SK-N-SH treated with all-trans-retinoic acid at 6 μM for 48 hours (cell line): Measurements from ENCODE around the gene ASB9.

ENCODE experiments used
- ATAC-seq: fragments of 200-7000 bp; cut with Tn5 transposase; 3 replicates; pipeline ENCODE4 v1.9.1; 2020; ENCODE audit warnings: mild to moderate bottlenecking, moderate library complexity
- ARNTL ChIP-seq: fragments of 450-650 bp; formaldehyde crosslinking; IDR thresholded peaks from 2 replicates; pipeline ENCODE4 v1.5.0; 2020; ENCODE audit warnings: low read depth, mild to moderate bottlenecking, moderate library complexity, borderline replicate concordance
- BACH2 ChIP-seq: fragments of 250-450 bp; sonication (Bioruptor Pico); IDR thresholded peaks from 2 replicates; pipeline ENCODE4 v1.9.0; 2021; ENCODE audit warnings: mild to moderate bottlenecking, borderline replicate concordance
- CREB5 ChIP-seq: fragments of 250-450 bp; sonication (Bioruptor Pico); IDR thresholded peaks from 2 replicates; pipeline ENCODE4 v1.5.1; 2020; ENCODE audit warnings: low read depth, mild to moderate bottlenecking, moderate library complexity
- CSDC2 ChIP-seq: fragments of 250-450 bp; sonication (Bioruptor Pico); IDR thresholded peaks from 2 replicates; pipeline ENCODE4 v1.5.0; 2020; ENCODE audit warnings: mild to moderate bottlenecking, moderate library complexity
- CSRNP3 ChIP-seq: fragments of 250-450 bp; sonication (Bioruptor Pico); IDR thresholded peaks from 2 replicates; pipeline ENCODE4 v1.5.1; 2021; ENCODE audit warnings: mild to moderate bottlenecking, moderate library complexity
- ESRRG ChIP-seq: fragments of 250-450 bp; sonication (Bioruptor Pico); IDR thresholded peaks from 2 replicates; pipeline ENCODE4 v1.6.1; 2021; ENCODE audit warnings: mild to moderate bottlenecking
- GLIS3 ChIP-seq: fragments of 250-450 bp; sonication (Bioruptor Pico); IDR thresholded peaks from 2 replicates; pipeline ENCODE4 v1.5.0; 2020; ENCODE audit warnings: mild to moderate bottlenecking, moderate library complexity
- ISL1 ChIP-seq: fragments of 250-450 bp; sonication (Bioruptor Pico); IDR thresholded peaks from 2 replicates; pipeline ENCODE4 v2.1.2; 2022; ENCODE audit warnings: mild to moderate bottlenecking, moderate library complexity
- OSR1 ChIP-seq: fragments of 250-450 bp; sonication (Bioruptor Pico); IDR thresholded peaks from 2 replicates; pipeline ENCODE4 v1.8.0; 2022; ENCODE audit warnings: moderate library complexity, mild to moderate bottlenecking, inconsistent platforms
- POU6F1 ChIP-seq: fragments of 250-450 bp; sonication (Bioruptor Pico); IDR thresholded peaks from 2 replicates; pipeline ENCODE4 v1.8.0; 2021; ENCODE audit warnings: low read depth, mild to moderate bottlenecking, moderate library complexity, borderline replicate concordance
- PPARA ChIP-seq: fragments of 250-450 bp; sonication (Bioruptor Pico); IDR thresholded peaks from 2 replicates; pipeline ENCODE4 v1.5.0; 2020; ENCODE audit warnings: mild to moderate bottlenecking, borderline replicate concordance
- RARB ChIP-seq: fragments of 250-450 bp; sonication (Bioruptor Pico); IDR thresholded peaks from 2 replicates; pipeline ENCODE4 v1.8.0; 2021; ENCODE audit warnings: mild to moderate bottlenecking, moderate library complexity
- SNAI2 ChIP-seq: fragments of 250-450 bp; sonication (Bioruptor Pico); IDR thresholded peaks from 2 replicates; pipeline ENCODE4 v1.5.0; 2020; ENCODE audit warnings: mild to moderate bottlenecking, moderate library complexity
- TCF4 ChIP-seq: fragments of 250-450 bp; sonication (Bioruptor Pico); IDR thresholded peaks from 2 replicates; pipeline ENCODE4 v1.8.0; 2021; ENCODE audit warnings: mild to moderate bottlenecking, moderate library complexity, borderline replicate concordance
- TOX ChIP-seq: fragments of 250-450 bp; sonication (Bioruptor Pico); IDR thresholded peaks from 2 replicates; pipeline ENCODE4 v1.8.0; 2021; ENCODE audit warnings: mild to moderate bottlenecking, moderate library complexity, borderline replicate concordance
- TSHZ2 ChIP-seq: fragments of 250-450 bp; sonication (Bioruptor Pico); IDR thresholded peaks from 2 replicates; pipeline ENCODE4 v1.5.0; 2020; ENCODE audit warnings: mild to moderate bottlenecking, moderate library complexity
- ZC3H10 ChIP-seq: fragments of 250-450 bp; sonication (Bioruptor Pico); IDR thresholded peaks from 2 replicates; pipeline ENCODE4 v1.5.1; 2021; ENCODE audit warnings: mild to moderate bottlenecking, moderate library complexity
- ZFP3 ChIP-seq: fragments of 250-450 bp; sonication (Bioruptor Pico); IDR thresholded peaks from 2 replicates; pipeline ENCODE4 v1.5.0; 2020; ENCODE audit warnings: mild to moderate bottlenecking, moderate library complexity
- ZFP30 ChIP-seq: fragments of 450-650 bp; formaldehyde crosslinking; IDR thresholded peaks from 2 replicates; pipeline ENCODE4 v1.5.0; 2022; ENCODE audit warnings: mild to moderate bottlenecking, moderate library complexity
- ZNF565 ChIP-seq: fragments of 450-650 bp; formaldehyde crosslinking; conservative IDR thresholded peaks from 2 replicates; pipeline ENCODE4 v1.5.0; 2020; ENCODE audit warnings: low read depth, mild to moderate bottlenecking, moderate library complexity
- ZNF70 ChIP-seq: fragments of 450-650 bp; formaldehyde crosslinking; IDR thresholded peaks from 2 replicates; pipeline ENCODE4 v1.5.0; 2020; ENCODE audit warnings: mild to moderate bottlenecking, moderate library complexity
- ZNF8 ChIP-seq: fragments of 450-650 bp; formaldehyde crosslinking; IDR thresholded peaks from 2 replicates; pipeline ENCODE4 v1.5.0; 2020; ENCODE audit warnings: mild to moderate bottlenecking, moderate library complexity

The ASB9 gene

GRCh38 chrX:15301924-15302323 lies 32.0 kb upstream of the ASB9 start (continued):
- no peak for TF ChIP-seq SNAI2 (CRISPR knock-in tag)
- no peak for TF ChIP-seq ZNF565 (CRISPR knock-in tag)
- TF ChIP-seq TCF4, result no peak
- no peak for TF ChIP-seq ESRRG (CRISPR knock-in tag)
- TF ChIP-seq, all 23 proteins: peak for 0

- TF ChIP-seq ZFP30 (CRISPR knock-in tag) (no peak), ZNF8 (CRISPR knock-in tag) (no peak), TCF4 (no peak), CSDC2 (CRISPR knock-in tag) (no peak), ESRRG (CRISPR knock-in tag) (no peak), ARNTL (no peak), PPARA (no peak), CREB5 (CRISPR knock-in tag) (no peak), TOX (CRISPR knock-in tag) (no peak), GLIS3 (CRISPR knock-in tag) (no peak), ZFP3 (CRISPR knock-in tag) (no peak), ZNF70 (CRISPR knock-in tag) (no peak), BACH2 (CRISPR knock-in tag) (no peak), SNAI2 (CRISPR knock-in tag) (no peak), POU6F1 (CRISPR knock-in tag) (no peak), ISL1 (CRISPR knock-in tag) (no peak), OSR1 (CRISPR knock-in tag) (no peak)
- ATAC-seq, result peak; percentile 53; the same call in 2 of the 3 replicates
Measured at GRCh38 chrX:15299941-15300851, 30.3 kb upstream of the ASB9 start.

- no peak for ATAC-seq
- no peak for TF ChIP-seq BACH2 (CRISPR knock-in tag)
- TF ChIP-seq ISL1 (CRISPR knock-in tag), result no peak
- no peak for TF ChIP-seq ZNF565 (CRISPR knock-in tag)
- TF ChIP-seq GLIS3 (CRISPR knock-in tag), result no peak
- no peak for TF ChIP-seq ZC3H10 (CRISPR knock-in tag)
- TF ChIP-seq CREB5 (CRISPR knock-in tag), result no peak
- no peak for TF ChIP-seq ZNF8 (CRISPR knock-in tag)
- no peak for TF ChIP-seq OSR1 (CRISPR knock-in tag)
Measured at GRCh38 chrX:15298780-15299179, 28.9 kb upstream of the ASB9 start.

GRCh38 chrX:15298201-15298600 lies 28.3 kb upstream of the ASB9 start:
- ATAC-seq, result no peak
- no peak for TF ChIP-seq PPARA
- no peak for TF ChIP-seq OSR1 (CRISPR knock-in tag)
- no peak for TF ChIP-seq BACH2 (CRISPR knock-in tag)
- no peak for TF ChIP-seq CREB5 (CRISPR knock-in tag)
- no peak for TF ChIP-seq RARB (CRISPR knock-in tag)
- no peak for TF ChIP-seq ISL1 (CRISPR knock-in tag)
- TF ChIP-seq CSRNP3 (CRISPR knock-in tag), result no peak
- no peak for TF ChIP-seq POU6F1 (CRISPR knock-in tag)
- TF ChIP-seq TCF4, result no peak
- TF ChIP-seq TSHZ2, result no peak
- no peak for TF ChIP-seq TOX (CRISPR knock-in tag)
- TF ChIP-seq ZFP3 (CRISPR knock-in tag), result no peak
- TF ChIP-seq GLIS3 (CRISPR knock-in tag), result no peak
- TF ChIP-seq ARNTL, result no peak
